GM06990 (cell line): ENCODE data around the gene STARD9.

ENCODE experiments used
- DNase-seq: peaks from one replicate; pipeline ENCODE4 v3.0.0-alpha.2; 2011; ENCODE audit not compliant: insufficient read length; ENCODE audit errors: extremely low read depth
- H3K27me3 ChIP-seq: replicated peaks from 2 replicates; pipeline ENCODE4 v1.6.0; 2011; ENCODE audit warnings: low read length; ENCODE audit not compliant: control insufficient read depth, insufficient read depth
- H3K36me3 ChIP-seq: 2 replicates; pipeline ENCODE4 v1.5.1; 2011; ENCODE audit warnings: low read length; ENCODE audit not compliant: control insufficient read depth, insufficient read depth
- H3K4me3 ChIP-seq: replicated peaks from 2 replicates; pipeline ENCODE4 v1.5.1; 2011; ENCODE audit warnings: low read depth, mild to moderate bottlenecking, control low read depth, low read length
- CTCF ChIP-seq: IDR thresholded peaks from 2 replicates; pipeline ENCODE4 v1.5.1; 2011; ENCODE audit warnings: low read length, control low read depth, mild to moderate bottlenecking, inconsistent platforms; ENCODE audit not compliant: insufficient read depth, poor library complexity, severe bottlenecking

The STARD9 gene

DNA sequence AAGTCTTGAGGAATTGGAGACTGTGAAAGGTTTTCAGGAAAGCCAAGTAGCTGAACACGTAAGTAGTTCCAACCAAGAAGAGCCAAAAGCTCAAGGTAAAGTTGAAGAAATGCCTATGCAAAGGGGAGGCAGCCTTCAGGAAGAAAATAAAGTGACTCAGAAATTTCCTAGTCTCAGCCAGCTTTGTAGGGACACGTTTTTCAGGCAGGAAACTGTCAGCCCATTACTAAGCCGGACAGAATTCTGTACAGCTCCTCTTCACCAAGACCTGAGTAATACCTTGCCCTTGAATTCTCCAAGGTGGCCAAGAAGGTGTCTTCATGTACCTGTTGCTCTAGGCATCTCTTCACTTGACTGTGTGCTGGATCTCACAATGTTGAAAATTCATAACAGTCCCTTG is 112.9 kb downstream of the STARD9 start:
- no peak overlapping the region for H3K4me3 ChIP-seq
- no peak for TF ChIP-seq CTCF
- H3K27me3 ChIP-seq: no peaks in the 10 kb centered on the region
- no peak for DNase-seq
- peaks cover 1% of the 10 kb centered on the region; the same call in 1 of the 2 replicates for H3K36me3 ChIP-seq

- Histone ChIP-seq H3K36me3 (peaks cover 2% of the 10 kb centered on the region), H3K27me3 (no peaks in the 10 kb centered on the region), H3K4me3 (no peak overlapping the region)
- DNase-seq: no peak
- no peak for TF ChIP-seq CTCF
These were observed 115.9 kb downstream of the STARD9 start for GRCh38 chr15:42691308-42691707.

- no peak overlapping the region for H3K4me3 ChIP-seq
- H3K27me3 ChIP-seq: no peaks in the 10 kb centered on the region
- no peak for DNase-seq
- peaks cover 2% of the 10 kb centered on the region for H3K36me3 ChIP-seq
- no peak for TF ChIP-seq CTCF
These were observed 116.4 kb downstream of the STARD9 start for GRCh38 chr15:42691770-42692169.

- H3K36me3 ChIP-seq: peaks cover 2% of the 10 kb centered on the region
- no peaks in the 10 kb centered on the region for H3K27me3 ChIP-seq
- no peak overlapping the region for H3K4me3 ChIP-seq
- no peak for TF ChIP-seq CTCF
- no peak for DNase-seq
These were observed 117.1 kb downstream of the STARD9 start for GRCh38 chr15:42692536-42692935.

GRCh38 chr15:42692997-42693396 is 117.6 kb downstream of the STARD9 start:
- no peak for TF ChIP-seq CTCF
- H3K4me3 ChIP-seq: no peak overlapping the region
- no peaks in the 10 kb centered on the region for H3K27me3 ChIP-seq
- peaks cover 2% of the 10 kb centered on the region for H3K36me3 ChIP-seq
- no peak for DNase-seq

DNA sequence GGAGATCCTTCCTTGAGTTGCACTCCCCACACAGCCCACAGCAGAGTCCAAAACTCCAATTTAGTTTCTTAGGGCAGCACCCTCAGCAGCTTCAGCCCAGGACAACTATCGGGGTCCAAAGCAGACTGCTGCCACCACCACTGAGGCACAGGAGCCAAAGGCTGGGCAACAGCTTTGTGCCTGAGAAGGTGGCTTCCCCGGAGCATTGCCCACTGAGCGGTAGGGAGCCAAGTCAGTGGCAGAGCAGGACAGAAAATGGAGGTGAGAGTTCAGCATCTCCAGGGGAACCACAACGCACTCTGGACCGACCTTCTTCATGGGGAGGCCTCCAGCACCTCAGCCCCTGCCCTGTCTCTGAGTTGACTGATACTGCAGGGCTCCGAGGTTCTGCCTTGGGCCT is 118.1 kb downstream of the STARD9 start:
- H3K36me3 ChIP-seq: peaks cover 2% of the 10 kb centered on the region
- TF ChIP-seq CTCF: no peak
- H3K4me3 ChIP-seq: no peak overlapping the region
- no peaks in the 10 kb centered on the region for H3K27me3 ChIP-seq
- no peak for DNase-seq
